Small intestine (tissue), 16 donors: ENCODE data around the gene GSTA5. TPM values are rescaled to one million over a fixed set of nuclear protein-coding genes. Genes with fewer than 3 reads are reported as not detected.

ENCODE experiments used
- DNase-seq, 2 donors: peaks; one replicate each; pipeline versions ENCODE4 v3.0.0 to v3.0.0-alpha.2; 2013
- FAIRE-seq: peaks from 2 replicates; lab custom pipeline; 2012; peaks lifted over from hg19 to GRCh38; lab: Jason Lieb, UNC
- H3K27ac ChIP-seq, 3 donors: one replicate each; pipeline ENCODE4 v1.5.1; 2013; ENCODE audit warnings: low read length in 2 of 3, mild to moderate bottlenecking in 2 of 3, control low read depth in 1 of 3, inconsistent platforms in 1 of 3, low read depth in 1 of 3, moderate library complexity in 1 of 3
- H3K27me3 ChIP-seq, 3 donors: one replicate each; pipeline ENCODE4 v1.6.1; 2013; ENCODE audit warnings: low read length in 3 of 3, inconsistent platforms in 1 of 3; ENCODE audit not compliant: control insufficient read depth in 3 of 3, insufficient read depth in 3 of 3
- H3K36me3 ChIP-seq, 3 donors: one replicate each; pipeline ENCODE4 v1.6.1; 2013; ENCODE audit warnings: low read length in 3 of 3, inconsistent platforms in 1 of 3, low read depth in 1 of 3, mild to moderate bottlenecking in 1 of 3, moderate library complexity in 1 of 3; ENCODE audit not compliant: control insufficient read depth in 3 of 3, insufficient read depth in 2 of 3
- H3K4me1 ChIP-seq, 3 donors: one replicate each; pipeline ENCODE4 v1.6.1; 2013; ENCODE audit warnings: low read length in 2 of 3, inconsistent platforms in 1 of 3, low read depth in 1 of 3, mild to moderate bottlenecking in 1 of 3, moderate library complexity in 1 of 3; ENCODE audit not compliant: control insufficient read depth in 3 of 3, insufficient read depth in 2 of 3
- H3K4me3 ChIP-seq, 3 donors: one replicate each; pipeline ENCODE4 v1.5.1; 2013; ENCODE audit warnings: low read length in 3 of 3, control low read depth in 1 of 3, inconsistent platforms in 1 of 3, low read depth in 1 of 3, mild to moderate bottlenecking in 1 of 3, moderate library complexity in 1 of 3
- H3K9me3 ChIP-seq, 2 donors: one replicate each; pipeline ENCODE4 v1.6.1; 2013; ENCODE audit warnings: low read depth in 1 of 2, low read length in 1 of 2; ENCODE audit not compliant: control insufficient read depth in 2 of 2, insufficient read depth in 1 of 2
- WGBS, 3 donors: extraction: QIAGEN DNeasy Blood & Tissue Kit; methylation state at CpG; one replicate each; pipeline ENCODE4 v1.1.7; 2013; 5-methylcytosine and 5-hydroxymethylcytosine counted together
- long read RNA-seq, 10 donors: transcript quantifications; one replicate each; lab custom pipeline, GENCODE V29; 2026
- polyA plus RNA-seq, 4 donors: library from polyadenylated mRNA; stranded (reverse) in 3 of 4; unstranded in 1 of 4; fragments of 200-250 nt in 3 of 4; fragments of 120-200 nt in 1 of 4; gene quantifications; one replicate each; pipeline versions ENCODE4 v1.2.1 to v1.2.3, GENCODE V29; 2013
- donor health status: healthy with polysubstance abuse.
- donor health status: control.
- donor health status: control.
- donor health status: Bipolar disorder and iron deficiency.
- donor health status: healthy.

GSTA5 gene
- not detected for polyA plus RNA-seq
- long read RNA-seq, donor 1, result 0 reads
- long read RNA-seq, donor 2, result 0 reads
- long read RNA-seq, donor 3, result 0 reads
- long read RNA-seq, donor 4, result 0 reads
- long read RNA-seq, donor 5, result 0 reads
- long read RNA-seq, donor 6, result 0 reads
- long read RNA-seq, donor 7, result 0 reads
- long read RNA-seq, donor 8, result 0 reads
- long read RNA-seq, donor 9, result 0 reads
- long read RNA-seq, donor 10, result 0 reads

GRCh38 chr6:52840763-52841585 is at the start of gene GSTA5:
Gene GSTA5 (minus strand): TSS chr6:52840813.
- FAIRE-seq, result no peak
- no peak within 1 kb of the TSS for H3K4me3 ChIP-seq
- no peaks in the 10 kb centered on the region for H3K9me3 ChIP-seq
- no peaks in the 10 kb centered on the region for H3K27me3 ChIP-seq
- H3K4me1 ChIP-seq, result peaks cover 0 to 8% (median 2%) of the 10 kb centered on the region in 3 donors
- H3K36me3 ChIP-seq, result no peaks in the 10 kb centered on the region
- H3K27ac ChIP-seq, result no peak within 1 kb of the TSS
- DNase-seq, result no peak
- 83 to 91% (median 87%) methylated on average over 5 of the region's 5 CpGs for WGBS, 3 donors

DNA sequence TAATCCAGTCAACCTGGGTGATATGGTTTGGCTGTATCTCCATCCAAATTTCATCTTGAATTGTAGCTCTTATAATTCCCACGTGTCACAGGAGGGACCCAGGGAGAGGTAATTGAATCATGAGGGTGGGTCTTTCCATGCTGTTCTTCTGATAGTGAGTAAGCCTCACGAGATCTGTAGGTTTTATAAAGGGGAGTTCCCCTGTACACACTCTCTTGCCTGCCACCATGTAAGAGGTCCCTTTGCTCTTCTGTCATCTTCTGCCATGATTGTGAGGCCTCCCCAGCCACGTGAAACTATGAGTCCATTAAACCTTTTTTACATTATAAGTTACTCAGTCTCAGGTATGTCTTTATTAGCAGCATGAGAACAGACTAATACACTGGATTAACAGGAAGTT is 49.4 kb upstream of the GSTA5 start:
- Histone ChIP-seq H3K27me3 (no peaks in the 10 kb centered on the region), H3K27ac (no peak overlapping the region), H3K4me1 (no peaks in the 10 kb centered on the region), H3K4me3 (no peak overlapping the region), H3K36me3 (no peaks in the 10 kb centered on the region), H3K9me3 (no peaks in the 10 kb centered on the region)
- FAIRE-seq (no peak), DNase-seq (no peak)
- 77 to 87% (median 79%) methylated on average over 3 of the region's 3 CpGs for WGBS, 3 donors

DNA sequence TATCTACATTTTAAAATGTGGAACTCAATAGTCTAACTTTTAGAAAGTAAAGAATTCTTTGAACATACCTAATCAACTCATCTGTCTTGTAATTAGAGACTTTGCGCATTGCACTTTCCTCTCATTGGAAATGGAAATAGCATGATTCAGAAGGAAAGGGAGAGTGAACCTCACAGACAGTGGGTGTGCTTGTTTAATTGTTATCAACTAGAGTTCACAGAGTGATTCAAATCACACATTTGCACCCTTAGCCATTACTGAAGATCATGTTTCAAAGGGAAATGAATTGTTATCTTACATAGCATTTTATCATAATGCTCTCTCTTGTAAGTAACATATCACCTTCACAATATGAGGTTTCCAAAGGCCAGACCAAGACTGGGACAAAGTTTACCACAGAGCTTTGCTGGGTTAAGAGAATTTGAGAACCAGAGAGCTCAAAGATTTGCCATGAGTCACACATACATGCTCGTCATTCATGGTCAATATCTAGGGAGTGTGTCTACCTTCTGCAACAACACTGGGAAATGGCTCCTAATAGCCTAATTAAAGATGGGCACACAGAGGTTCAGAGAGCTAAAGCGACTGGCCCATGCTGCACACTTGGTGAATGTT is 47.4 kb upstream of the GSTA5 start:
- Histone ChIP-seq H3K36me3 (no peaks in the 10 kb centered on the region), H3K4me3 (no peak overlapping the region), H3K4me1 (no peaks in the 10 kb centered on the region), H3K27ac (no peak overlapping the region), H3K27me3 (no peaks in the 10 kb centered on the region), H3K9me3 (no peaks in the 10 kb centered on the region)
- 55 to 77% (median 66%) methylated on average over 3 of the region's 3 CpGs for WGBS, 3 donors
- peak; percentile 31 to 81 for DNase-seq
- no peak for FAIRE-seq

DNA sequence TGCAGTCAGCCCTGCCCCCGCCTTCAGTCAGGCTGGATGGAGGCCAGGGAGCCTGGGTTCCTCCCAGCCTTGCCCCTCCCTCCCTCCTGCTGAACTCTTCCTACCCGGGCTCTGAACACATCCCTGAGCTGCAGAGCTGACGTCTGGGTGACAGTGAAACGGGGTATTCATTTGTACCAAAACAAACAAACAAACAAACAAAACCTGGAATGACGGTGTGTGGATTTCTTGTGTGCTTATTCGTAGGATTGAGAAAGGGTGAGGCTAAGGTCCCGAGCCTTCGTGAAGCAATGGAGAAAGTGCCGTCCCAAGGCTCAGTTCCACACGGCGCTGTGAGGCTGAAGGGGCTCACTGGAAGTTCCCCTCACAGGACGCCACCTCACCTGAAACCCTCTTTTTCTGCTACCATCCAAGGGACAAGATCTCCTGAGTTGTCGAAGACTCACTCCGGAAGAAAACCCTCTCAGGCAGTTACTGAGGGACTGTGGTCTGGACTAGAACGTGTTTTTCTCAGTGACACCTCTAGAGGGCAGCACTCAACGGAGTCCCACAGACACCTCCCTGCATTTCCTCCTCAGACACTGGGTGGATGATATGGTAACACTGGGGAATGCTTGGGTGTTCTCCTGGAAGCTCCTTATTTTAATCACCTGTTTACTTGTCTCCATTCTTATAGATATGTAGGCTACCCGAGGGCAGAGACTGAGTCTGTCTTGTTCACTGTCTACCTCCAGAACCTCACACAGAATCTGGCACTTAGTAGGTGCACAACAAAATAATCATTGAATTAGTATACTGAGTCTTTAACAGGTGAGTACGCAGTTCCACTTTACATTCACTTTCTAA is 41.6 kb upstream of the GSTA5 start:
- FAIRE-seq (no peak), DNase-seq (peak; percentile 84 to 89)
- H3K36me3 ChIP-seq, result no peaks in the 10 kb centered on the region
- no peaks in the 10 kb centered on the region for H3K9me3 ChIP-seq
- peak overlapping the region in 2 of 3 donors; percentile 52 to 72 for H3K4me3 ChIP-seq
- peaks cover 0 to 2% (median 0%) of the 10 kb centered on the region in 3 donors for H3K4me1 ChIP-seq
- H3K27ac ChIP-seq, result peak overlapping the region in 2 of 3 donors; percentile 43 to 76
- 6 to 8% (median 6%) methylated on average over 18 of the region's 18 CpGs for WGBS, 3 donors
- H3K27me3 ChIP-seq, result no peaks in the 10 kb centered on the region

- FAIRE-seq (no peak), DNase-seq (no peak)
- Histone ChIP-seq H3K4me3 (peak overlapping the region in 1 of 3 donors; percentile 52), H3K4me1 (peaks cover 0 to 3% (median 0%) of the 10 kb centered on the region in 3 donors), H3K9me3 (no peaks in the 10 kb centered on the region), H3K27me3 (no peaks in the 10 kb centered on the region), H3K27ac (no peak overlapping the region), H3K36me3 (no peaks in the 10 kb centered on the region)
- WGBS, 3 donors, result 23 to 54% (median 32%) methylated on average over 4 of the region's 4 CpGs
Observed at GRCh38 chr6:52881662-52881995, 41.0 kb upstream of the GSTA5 start.

DNA sequence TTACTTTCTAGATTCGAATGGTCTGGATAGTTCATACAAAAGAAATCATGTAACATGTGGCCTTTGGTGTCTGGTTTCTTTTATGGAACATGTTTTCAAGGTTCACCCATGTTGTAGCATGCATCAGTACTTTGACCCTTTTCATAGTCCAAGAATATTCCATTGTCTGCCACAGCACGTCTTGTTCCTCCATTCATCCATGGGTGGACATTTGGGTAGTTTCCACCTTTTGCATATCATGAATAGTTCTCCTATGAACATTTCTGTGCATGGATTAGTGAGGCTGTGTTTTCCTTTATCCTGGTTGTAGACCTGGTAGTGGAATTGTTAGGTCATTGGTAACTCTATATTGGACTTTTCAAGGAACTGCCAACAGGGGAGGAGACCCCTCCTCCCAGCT is 37.2 kb upstream of the GSTA5 start:
- whole genome bisulfite sequencing, 3 donors, result 50 to 70% (median 50%) methylated on average over 2 of the region's 2 CpGs
- H3K9me3 ChIP-seq, result no peaks in the 10 kb centered on the region
- FAIRE-seq, result no peak

GRCh38 chr6:52877168-52877567 is 36.6 kb upstream of the GSTA5 start:
- H3K9me3 ChIP-seq, result no peaks in the 10 kb centered on the region
- FAIRE-seq, result no peak
- H3K27ac ChIP-seq, result no peak overlapping the region
- no peak for DNase-seq
- H3K27me3 ChIP-seq, result no peaks in the 10 kb centered on the region
- H3K4me1 ChIP-seq, result peaks cover 0 to 6% (median 0%) of the 10 kb centered on the region in 3 donors
- WGBS, 3 donors, result 67 to 80% (median 71%) methylated on average over 3 of the region's 3 CpGs
- H3K4me3 ChIP-seq, result no peak overlapping the region
- no peaks in the 10 kb centered on the region for H3K36me3 ChIP-seq

More for the DNA sequence above, 37.2 kb upstream of the GSTA5 start:
- Histone ChIP-seq H3K4me1 (peaks cover 0 to 6% (median 0%) of the 10 kb centered on the region in 3 donors), H3K36me3 (no peaks in the 10 kb centered on the region), H3K27ac (no peak overlapping the region), H3K27me3 (no peaks in the 10 kb centered on the region), H3K4me3 (no peak overlapping the region)
- DNase-seq, result peak in 1 of 2 donors; percentile 75
